Fibroblast of lung (primary cell): Measurements from ENCODE around the gene KRTAP5-1.

Experiments
- EZH2 ChIP-seq: IDR thresholded peaks from 2 replicates; pipeline ENCODE4 v1.5.1; 2012; ENCODE audit warnings: low read length, control low read depth, mild to moderate bottlenecking; ENCODE audit errors: missing control alignments
- TF ChIP-seq, protein P1 (sequence below), 2 donors: IDR thresholded peaks in 1 of 2; conservative IDR thresholded peaks in 1 of 2; 1 replicate in 1 of 2; 2 replicates in 1 of 2; pipeline ENCODE4 v1.5.1; 2011 to 2012; ENCODE audit warnings: low read length in 2 of 2, control low read depth in 1 of 2, inconsistent platforms in 1 of 2, low read depth in 1 of 2, mild to moderate bottlenecking in 1 of 2

DNA sequence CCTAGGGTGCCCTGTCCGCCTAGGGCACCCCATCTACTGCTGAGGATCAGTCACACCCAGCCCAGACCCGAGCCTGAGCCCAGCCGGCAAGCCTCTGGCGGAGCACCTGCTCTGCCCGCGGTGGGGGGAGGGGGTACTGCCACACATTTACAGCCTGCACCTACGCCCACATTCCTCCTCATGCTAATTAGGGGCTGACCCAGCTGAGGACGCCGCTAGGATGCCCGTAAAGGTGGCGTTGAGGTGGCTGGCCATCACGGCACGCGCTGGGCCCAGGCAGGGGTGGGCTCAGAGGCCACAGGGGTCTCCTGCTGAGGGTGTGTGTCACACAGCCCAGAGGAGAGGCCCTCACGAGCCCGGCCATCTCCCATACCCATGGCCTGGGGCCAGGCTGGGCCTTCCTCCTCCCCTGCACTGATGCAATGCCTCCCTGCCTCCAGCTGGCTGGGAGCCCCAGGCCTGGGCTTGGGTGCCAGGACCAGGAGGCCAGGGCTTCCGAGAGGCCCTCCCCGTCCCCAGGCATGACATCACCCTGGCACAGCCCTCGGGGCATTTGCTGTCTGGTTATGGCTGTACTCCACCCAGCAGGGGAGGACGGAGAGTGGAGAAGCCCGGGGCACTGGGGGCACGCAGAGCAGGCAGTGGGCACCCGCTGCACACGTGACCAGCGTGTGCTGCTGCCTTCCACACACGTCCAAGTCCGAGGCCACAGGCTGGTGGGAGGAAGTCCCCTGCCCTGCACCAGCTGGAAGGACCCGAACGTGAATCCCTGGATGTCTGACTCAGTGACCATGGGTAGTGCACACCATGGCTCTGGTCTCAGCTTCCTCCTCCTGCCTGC is 25.8 kb downstream of the KRTAP5-1 start:
- TF ChIP-seq, protein P1, sequence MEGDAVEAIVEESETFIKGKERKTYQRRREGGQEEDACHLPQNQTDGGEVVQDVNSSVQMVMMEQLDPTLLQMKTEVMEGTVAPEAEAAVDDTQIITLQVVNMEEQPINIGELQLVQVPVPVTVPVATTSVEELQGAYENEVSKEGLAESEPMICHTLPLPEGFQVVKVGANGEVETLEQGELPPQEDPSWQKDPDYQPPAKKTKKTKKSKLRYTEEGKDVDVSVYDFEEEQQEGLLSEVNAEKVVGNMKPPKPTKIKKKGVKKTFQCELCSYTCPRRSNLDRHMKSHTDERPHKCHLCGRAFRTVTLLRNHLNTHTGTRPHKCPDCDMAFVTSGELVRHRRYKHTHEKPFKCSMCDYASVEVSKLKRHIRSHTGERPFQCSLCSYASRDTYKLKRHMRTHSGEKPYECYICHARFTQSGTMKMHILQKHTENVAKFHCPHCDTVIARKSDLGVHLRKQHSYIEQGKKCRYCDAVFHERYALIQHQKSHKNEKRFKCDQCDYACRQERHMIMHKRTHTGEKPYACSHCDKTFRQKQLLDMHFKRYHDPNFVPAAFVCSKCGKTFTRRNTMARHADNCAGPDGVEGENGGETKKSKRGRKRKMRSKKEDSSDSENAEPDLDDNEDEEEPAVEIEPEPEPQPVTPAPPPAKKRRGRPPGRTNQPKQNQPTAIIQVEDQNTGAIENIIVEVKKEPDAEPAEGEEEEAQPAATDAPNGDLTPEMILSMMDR (conservative IDR thresholded peaks at IDR 0.05 in 1 of 2, IDR thresholded peaks at IDR 0.05 in 1 of 2; ENCODE audit: low read depth in 1 of 2, low read length in 2 of 2): no peak
- no peak for TF ChIP-seq EZH2
